KOPT-K1 (cell line): ENCODE data around the gene MOB4.

Experiments
- H3K27ac ChIP-seq: fragments of 200-600 bp; sonication (generic); 2 replicates; pipeline ENCODE4 v1.5.1; 2016; ENCODE audit warnings: antibody characterized with exemption, mild to moderate bottlenecking, low read depth, low read length; ENCODE audit not compliant: poor library complexity, severe bottlenecking
- H3K36me3 ChIP-seq: fragments of 200-600 bp; sonication (generic); 2 replicates; pipeline ENCODE4 v1.5.1; 2017; ENCODE audit warnings: antibody characterized with exemption, mild to moderate bottlenecking, low read length, moderate library complexity; ENCODE audit not compliant: insufficient read depth
- H3K9me3 ChIP-seq: fragments of 200-600 bp; sonication (generic); 2 replicates; pipeline ENCODE4 v1.5.1; 2017; ENCODE audit warnings: antibody characterized with exemption, low read length, mild to moderate bottlenecking; ENCODE audit not compliant: insufficient read depth, poor library complexity, severe bottlenecking

Gene MOB4

GRCh38 chr2:197597166-197597565 lies 81.3 kb downstream of the MOB4 start:
- Histone ChIP-seq H3K27ac (no peak overlapping the region), H3K9me3 (no peaks in the 10 kb centered on the region), H3K36me3 (no peaks in the 10 kb centered on the region)

- Histone ChIP-seq H3K36me3 (no peaks in the 10 kb centered on the region), H3K9me3 (no peaks in the 10 kb centered on the region), H3K27ac (no peak overlapping the region)
Observed at GRCh38 chr2:197598450-197598849, 82.6 kb downstream of the MOB4 start.

GRCh38 chr2:197599285-197599965 lies 83.6 kb downstream of the MOB4 start:
- Histone ChIP-seq H3K36me3 (no peaks in the 10 kb centered on the region), H3K27ac (no peak overlapping the region), H3K9me3 (no peaks in the 10 kb centered on the region)

- Histone ChIP-seq H3K27ac (no peak overlapping the region), H3K9me3 (no peaks in the 10 kb centered on the region)
Observed at GRCh38 chr2:197600306-197600705, 84.4 kb downstream of the MOB4 start.

GRCh38 chr2:197601726-197602125 lies 85.9 kb downstream of the MOB4 start:
- Histone ChIP-seq H3K27ac (no peak overlapping the region), H3K9me3 (no peaks in the 10 kb centered on the region), H3K36me3 (no peaks in the 10 kb centered on the region)

More at GRCh38 chr2:197600306-197600705, 84.4 kb downstream of the MOB4 start:
- no peaks in the 10 kb centered on the region for H3K36me3 ChIP-seq
